K562 treated with DMSO at 1 percent for 12 hours (cell line): ENCODE data around the gene ADAMTSL4. TPM values are rescaled to one million over a fixed set of nuclear protein-coding genes. Genes with fewer than 3 reads are reported as not detected.

Experiments used
- total RNA-seq: library from RNA; unstranded; fragments of 300-600 nt; gene quantifications from 2 replicates; pipeline ENCODE4 v1.2.3, GENCODE V29; 2022; ENCODE audit not compliant: insufficient read depth

The ADAMTSL4 gene
- total RNA-seq, result 48.9 and 92.8 TPM in 2 replicates

DNA sequence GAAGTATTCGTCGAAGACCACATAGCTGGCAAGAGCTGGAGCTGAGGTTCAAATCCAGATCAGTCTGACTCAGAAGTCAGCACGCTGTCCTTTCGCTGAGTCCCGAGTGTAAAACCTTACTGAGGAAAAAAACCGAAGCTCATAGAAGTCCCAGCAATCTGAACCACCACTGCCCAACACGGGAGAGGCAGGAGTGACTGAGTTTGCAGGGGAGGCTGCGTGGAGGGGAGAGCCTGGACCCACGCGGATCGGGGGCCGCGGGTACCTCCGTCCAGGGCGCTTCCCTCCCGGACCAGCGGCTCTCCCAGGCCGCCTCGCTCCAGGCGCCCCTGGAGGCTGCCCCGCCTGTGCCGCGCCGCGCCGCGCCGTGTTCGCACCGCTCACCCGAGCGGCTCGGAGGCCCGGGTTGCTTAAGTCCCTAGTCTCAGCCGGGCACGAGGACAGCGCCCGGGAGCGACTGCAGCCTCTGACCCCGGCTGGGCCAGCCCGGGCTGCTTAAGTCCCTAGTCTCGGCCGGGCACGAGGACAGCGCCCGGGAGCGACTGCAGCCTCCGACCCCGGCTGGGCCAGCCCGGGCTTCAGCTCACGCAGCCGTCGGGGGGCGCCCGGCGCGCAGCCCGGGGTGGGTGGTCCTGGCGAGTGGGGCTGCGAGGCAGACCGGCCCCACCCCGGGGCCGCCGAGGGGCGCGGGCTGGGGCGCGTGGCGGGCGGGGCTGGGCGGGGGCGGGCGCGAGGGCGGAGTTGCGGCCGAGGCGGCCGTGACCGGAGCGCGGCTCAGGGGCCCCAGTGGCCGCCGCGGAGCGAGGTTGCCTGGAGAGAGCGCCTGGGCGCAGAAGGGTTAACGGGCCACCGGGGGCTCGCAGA lies at the start of gene ADAMTSL4:
ADAMTSL4 (plus strand) TSS at position 777 of the 864 bp plus-strand sequence. CDS start 2,881 bp downstream, outside the sequence.

DNA sequence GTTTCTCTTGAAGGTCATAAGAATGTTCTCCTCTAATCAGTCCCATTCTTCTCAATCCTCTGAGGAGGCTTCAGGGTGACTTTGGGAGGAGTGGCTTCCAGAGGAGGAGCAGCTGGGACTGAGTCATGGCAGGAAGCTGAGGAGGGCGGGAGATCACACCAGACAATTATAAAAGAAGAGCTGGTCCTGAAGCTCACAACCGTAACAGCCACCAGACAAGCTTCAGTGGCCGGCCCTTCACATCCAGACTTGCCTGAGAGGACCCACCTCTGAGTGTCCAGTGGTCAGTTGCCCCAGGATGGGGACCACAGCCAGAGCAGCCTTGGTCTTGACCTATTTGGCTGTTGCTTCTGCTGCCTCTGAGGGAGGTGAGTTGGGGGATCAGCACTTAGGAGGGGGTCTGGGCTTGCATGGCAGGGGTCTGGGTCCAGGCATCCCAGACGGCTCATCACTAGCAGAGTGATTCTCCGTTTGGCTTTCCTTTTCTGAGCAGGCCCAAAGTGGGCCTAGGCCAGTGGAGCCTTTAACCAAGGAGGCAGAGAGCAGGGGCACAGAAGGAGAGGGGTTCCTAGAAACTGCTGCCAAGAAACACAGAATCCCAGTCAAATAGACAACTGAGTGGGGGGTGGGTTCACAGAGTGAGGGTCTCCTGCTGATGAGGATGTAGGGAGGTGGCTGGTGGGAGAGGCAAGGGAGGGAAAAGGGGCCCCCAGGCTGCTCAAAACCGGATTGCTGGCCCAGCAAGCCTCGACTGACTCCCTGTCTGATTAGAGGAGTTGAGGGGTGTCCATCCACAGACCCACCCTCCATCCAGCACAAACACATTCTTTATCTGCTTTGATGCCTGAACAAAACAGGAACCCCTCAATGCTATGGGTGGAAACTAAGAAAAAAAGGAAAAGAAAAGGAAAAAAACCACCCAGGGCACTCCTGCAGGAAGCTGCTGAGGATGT lies 41.0 kb upstream of the ADAMTSL4 start, which contains the start of gene ECM1:
ECM1 (plus strand) TSS at position 198 of the 953 bp plus-strand sequence; CDS start at position 299, 101 bp downstream.

DNA sequence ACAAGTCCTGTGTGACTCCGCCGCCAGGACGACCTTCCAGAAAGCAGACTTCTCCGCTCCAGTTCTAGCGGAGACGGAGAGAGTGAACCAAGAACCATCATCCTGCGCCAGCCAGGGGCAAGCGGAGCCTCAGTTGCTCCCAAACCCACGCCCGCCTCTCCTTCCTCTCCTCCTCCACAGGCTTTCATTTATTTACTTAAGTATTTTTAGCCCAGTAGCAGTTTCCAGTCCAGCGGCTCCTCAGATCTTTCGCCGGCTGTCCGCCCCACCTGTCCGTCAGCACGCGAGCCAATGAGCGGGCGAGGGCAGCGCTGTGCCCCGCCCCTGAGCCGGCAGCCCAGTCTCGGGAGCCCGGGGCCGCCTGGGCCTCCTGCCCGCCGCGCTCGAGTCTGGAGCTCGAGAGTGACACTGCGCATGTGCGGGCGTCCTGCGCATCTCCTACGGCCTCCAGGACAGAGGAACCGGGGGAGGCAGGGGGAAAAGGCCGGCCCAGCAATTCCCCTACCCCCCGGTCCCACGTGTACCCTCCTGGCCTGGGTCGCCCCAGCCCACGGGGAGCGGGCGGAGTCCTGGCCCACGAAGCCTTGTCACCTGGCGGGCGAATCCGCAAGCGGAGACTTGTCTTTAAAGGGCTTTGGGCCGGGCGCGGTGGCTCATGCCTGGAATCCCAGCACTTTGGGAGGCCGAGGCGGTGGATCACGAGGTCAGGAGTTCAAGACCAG lies 33.7 kb upstream of the ADAMTSL4 start, which contains the start of gene FALEC:
FALEC (plus strand) TSS at position 425 of the 722 bp plus-strand sequence.

DNA sequence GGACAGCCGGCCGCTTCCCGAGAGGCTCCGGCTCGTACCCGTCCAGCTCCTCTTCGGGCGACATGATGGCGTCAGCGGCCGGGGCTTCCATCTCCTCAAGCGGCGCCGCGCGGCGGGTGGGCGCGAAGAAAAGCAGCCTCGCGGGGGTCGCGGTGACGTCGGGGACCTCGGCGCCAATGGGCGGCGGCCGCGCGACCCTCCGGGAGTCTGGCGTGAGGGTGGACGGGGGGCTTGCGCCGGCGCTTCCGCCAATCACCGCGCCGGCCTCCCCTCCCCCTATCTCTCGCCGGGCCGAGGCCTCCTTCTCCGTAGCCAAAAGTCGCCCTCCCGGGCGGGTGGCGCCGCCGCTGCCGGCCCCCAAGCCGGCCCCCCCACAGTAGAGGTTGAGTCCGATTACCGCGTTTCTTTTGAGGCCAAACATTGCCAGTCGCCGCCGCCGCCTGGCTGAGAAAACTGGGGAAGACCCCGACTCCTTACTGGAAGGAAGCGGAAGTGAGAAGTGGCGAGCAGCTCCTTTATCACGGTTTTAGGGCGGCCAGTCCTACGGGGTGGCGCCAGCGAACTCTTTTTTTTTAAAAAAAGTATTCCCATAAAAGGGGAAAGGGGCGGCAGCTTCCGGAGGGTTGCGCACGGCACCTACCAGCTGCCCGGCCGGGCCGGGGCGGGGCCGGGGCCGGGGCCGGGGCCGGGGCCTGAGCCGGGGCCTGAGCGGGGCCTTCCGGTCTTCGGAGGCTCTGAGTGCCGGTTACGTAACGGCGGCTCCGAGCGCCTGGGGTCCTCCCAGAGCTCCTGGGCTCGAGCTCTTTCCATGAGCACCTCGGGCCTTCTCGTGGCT lies 30.1 kb downstream of the ADAMTSL4 start, which contains the start of gene MCL1:
MCL1 (minus strand) TSS at position 501 of the 835 bp plus-strand sequence; CDS start at position 421, 80 bp downstream.

Other genes starting within 250 kb of the ADAMTSL4 start
- 19.1 and 35.8 TPM in 2 replicates for gene PRPF3, start 227.9 kb upstream of the ADAMTSL4 start, total RNA-seq
- gene RPRD2, start 185.3 kb upstream of the ADAMTSL4 start, total RNA-seq, result 3.7 and 20.0 TPM in 2 replicates
- gene TARS2, start 62.0 kb upstream of the ADAMTSL4 start, total RNA-seq, result 43.1 and 48.3 TPM in 2 replicates
- gene ECM1, start 41.3 kb upstream of the ADAMTSL4 start, total RNA-seq, result 16.6 and 26.1 TPM in 2 replicates
- not detected in 2 replicates for gene FALEC, start 33.7 kb upstream of the ADAMTSL4 start, total RNA-seq
- gene MCL1, start 30.2 kb downstream of the ADAMTSL4 start, total RNA-seq, result 39.2 and 95.7 TPM in 2 replicates
- 124 and 135 TPM in 2 replicates for gene ENSA, start 80.2 kb downstream of the ADAMTSL4 start, total RNA-seq
- gene GOLPH3L, start 147.7 kb downstream of the ADAMTSL4 start, total RNA-seq, result 10.3 and 28.4 TPM in 2 replicates
- gene HORMAD1, start 171.5 kb downstream of the ADAMTSL4 start, total RNA-seq, result not detected in 2 replicates
- gene CTSS, start 216.4 kb downstream of the ADAMTSL4 start, total RNA-seq, result 19.7 and 29.9 TPM in 2 replicates